ENCODE data around the gene QSOX2.

The QSOX2 gene

DNA sequence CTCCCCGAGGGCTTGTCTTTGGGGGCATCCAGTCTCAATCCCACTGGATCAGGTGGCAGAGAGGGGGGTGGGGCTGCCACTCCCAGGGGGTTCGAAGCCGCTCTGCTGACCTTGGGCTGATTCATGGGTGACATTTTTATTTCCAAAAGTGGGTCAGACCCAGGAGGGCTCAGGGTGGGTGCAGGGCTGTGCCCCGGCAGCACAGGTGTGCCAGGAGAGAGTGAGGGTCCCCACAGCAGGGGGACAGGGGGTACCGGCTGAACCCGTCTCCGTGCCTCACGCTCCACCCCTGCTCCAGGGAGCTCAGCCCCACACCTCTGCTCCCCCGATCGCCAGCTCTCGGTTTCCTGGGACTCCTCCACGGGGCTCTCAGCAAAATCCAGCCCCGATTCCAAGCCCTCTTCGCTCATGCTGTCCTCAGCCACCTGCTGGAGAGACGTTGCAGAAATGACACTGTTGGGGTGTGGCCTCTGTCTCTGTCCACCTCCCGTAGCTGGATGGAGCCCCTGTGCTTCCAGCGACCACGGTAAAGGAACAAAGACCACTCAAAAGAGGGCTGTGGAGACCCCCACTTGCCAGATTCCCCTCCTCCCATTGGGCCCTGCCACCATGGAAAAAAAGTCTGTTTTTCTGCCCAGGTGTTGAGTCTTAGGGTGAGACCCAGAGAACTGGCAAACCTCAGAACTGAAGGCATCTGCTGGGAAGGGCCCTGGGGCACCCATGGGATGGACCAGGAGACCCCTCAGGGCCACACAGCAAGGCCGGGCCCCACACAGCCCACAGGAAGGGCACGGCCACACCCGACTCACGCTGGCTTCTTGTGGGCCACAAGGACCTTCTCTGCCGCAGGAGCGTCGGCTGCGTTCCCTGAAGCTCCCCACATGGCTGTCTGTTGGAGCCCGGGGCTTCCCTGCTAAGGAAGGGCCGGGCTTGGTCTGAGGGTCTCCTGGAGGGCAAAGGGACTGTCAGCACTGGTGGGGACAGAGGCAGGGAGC is 10.6 kb upstream of the QSOX2 start:
- Histone ChIP-seq H3K4me1 (ENCODE audit: insufficient read depth, low read length, severe bottlenecking) (no peaks in the 10 kb centered on the region), H2AFZ (ENCODE audit: low read length) (no peak overlapping the region), H3K79me2 (ENCODE audit: insufficient read depth, low read length) (no peaks in the 10 kb centered on the region), H3K27ac (ENCODE audit: low read depth, low read length, poor library complexity, severe bottlenecking) (no peak overlapping the region), H3K9me2 (ENCODE audit: low read depth, low read length) (no peaks in the 10 kb centered on the region), H3K4me2 (ENCODE audit: low read length) (no peak overlapping the region), H3K9me3 (ENCODE audit: low read length) (no peaks in the 10 kb centered on the region), H3F3A (ENCODE audit: insufficient read depth, low read length) (no peaks in the 10 kb centered on the region), H4K20me1 (ENCODE audit: insufficient read depth, low read length) (no peaks in the 10 kb centered on the region), H3K9ac (ENCODE audit: low read length) (no peak overlapping the region), H3K4me3 (ENCODE audit: low read depth, low read length, poor library complexity, severe bottlenecking) (no peak overlapping the region), H3K36me3 (ENCODE audit: insufficient read depth, low read length) (no peaks in the 10 kb centered on the region), H3K27me3 (ENCODE audit: insufficient read depth, low read length) (peaks cover 8% of the 10 kb centered on the region)
- no peak for TF ChIP-seq EZH2 (IDR thresholded peaks at IDR 0.05; ENCODE audit: borderline replicate concordance, low read length)
- TF ChIP-seq, protein P1, sequence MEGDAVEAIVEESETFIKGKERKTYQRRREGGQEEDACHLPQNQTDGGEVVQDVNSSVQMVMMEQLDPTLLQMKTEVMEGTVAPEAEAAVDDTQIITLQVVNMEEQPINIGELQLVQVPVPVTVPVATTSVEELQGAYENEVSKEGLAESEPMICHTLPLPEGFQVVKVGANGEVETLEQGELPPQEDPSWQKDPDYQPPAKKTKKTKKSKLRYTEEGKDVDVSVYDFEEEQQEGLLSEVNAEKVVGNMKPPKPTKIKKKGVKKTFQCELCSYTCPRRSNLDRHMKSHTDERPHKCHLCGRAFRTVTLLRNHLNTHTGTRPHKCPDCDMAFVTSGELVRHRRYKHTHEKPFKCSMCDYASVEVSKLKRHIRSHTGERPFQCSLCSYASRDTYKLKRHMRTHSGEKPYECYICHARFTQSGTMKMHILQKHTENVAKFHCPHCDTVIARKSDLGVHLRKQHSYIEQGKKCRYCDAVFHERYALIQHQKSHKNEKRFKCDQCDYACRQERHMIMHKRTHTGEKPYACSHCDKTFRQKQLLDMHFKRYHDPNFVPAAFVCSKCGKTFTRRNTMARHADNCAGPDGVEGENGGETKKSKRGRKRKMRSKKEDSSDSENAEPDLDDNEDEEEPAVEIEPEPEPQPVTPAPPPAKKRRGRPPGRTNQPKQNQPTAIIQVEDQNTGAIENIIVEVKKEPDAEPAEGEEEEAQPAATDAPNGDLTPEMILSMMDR (IDR thresholded peaks at IDR 0.05; ENCODE audit: low read length), result peak; percentile 10; the same call in 1 of the 2 replicates

DNA sequence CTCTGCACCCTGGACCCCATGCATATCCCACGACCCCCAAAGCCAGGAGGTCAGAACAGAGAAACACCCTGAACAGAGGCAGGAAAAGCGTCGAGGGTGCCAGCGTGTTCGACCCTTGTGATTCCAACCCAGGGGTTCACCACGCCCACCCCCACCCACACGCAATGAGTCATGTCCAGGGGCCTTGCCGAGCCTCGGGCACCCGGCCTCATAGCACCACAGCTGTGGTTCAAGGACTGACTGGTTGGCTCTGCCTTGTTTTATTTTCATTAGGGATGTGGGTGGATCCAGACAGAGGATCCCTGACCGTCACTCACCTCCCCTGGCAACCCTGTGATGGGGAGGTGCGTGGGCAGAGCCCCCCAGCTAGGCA is 9.5 kb upstream of the QSOX2 start:
- Histone ChIP-seq H3K4me1 (ENCODE audit: insufficient read depth, low read length, severe bottlenecking) (no peaks in the 10 kb centered on the region), H3K9me3 (ENCODE audit: low read length) (no peaks in the 10 kb centered on the region), H3F3A (ENCODE audit: insufficient read depth, low read length) (no peaks in the 10 kb centered on the region), H3K36me3 (ENCODE audit: insufficient read depth, low read length) (no peaks in the 10 kb centered on the region), H3K27ac (ENCODE audit: low read depth, low read length, poor library complexity, severe bottlenecking) (no peak overlapping the region), H3K79me2 (ENCODE audit: insufficient read depth, low read length) (no peaks in the 10 kb centered on the region), H4K20me1 (ENCODE audit: insufficient read depth, low read length) (no peaks in the 10 kb centered on the region), H2AFZ (ENCODE audit: low read length) (no peak overlapping the region), H3K9ac (ENCODE audit: low read length) (no peak overlapping the region), H3K9me2 (ENCODE audit: low read depth, low read length) (no peaks in the 10 kb centered on the region), H3K27me3 (ENCODE audit: insufficient read depth, low read length) (peaks cover 15% of the 10 kb centered on the region), H3K4me2 (ENCODE audit: low read length) (no peak overlapping the region), H3K4me3 (ENCODE audit: low read depth, low read length, poor library complexity, severe bottlenecking) (no peak overlapping the region)
- no peak for TF ChIP-seq EZH2 (IDR thresholded peaks at IDR 0.05; ENCODE audit: borderline replicate concordance, low read length)
- TF ChIP-seq, protein P1 (IDR thresholded peaks at IDR 0.05; ENCODE audit: low read length), result no peak

DNA sequence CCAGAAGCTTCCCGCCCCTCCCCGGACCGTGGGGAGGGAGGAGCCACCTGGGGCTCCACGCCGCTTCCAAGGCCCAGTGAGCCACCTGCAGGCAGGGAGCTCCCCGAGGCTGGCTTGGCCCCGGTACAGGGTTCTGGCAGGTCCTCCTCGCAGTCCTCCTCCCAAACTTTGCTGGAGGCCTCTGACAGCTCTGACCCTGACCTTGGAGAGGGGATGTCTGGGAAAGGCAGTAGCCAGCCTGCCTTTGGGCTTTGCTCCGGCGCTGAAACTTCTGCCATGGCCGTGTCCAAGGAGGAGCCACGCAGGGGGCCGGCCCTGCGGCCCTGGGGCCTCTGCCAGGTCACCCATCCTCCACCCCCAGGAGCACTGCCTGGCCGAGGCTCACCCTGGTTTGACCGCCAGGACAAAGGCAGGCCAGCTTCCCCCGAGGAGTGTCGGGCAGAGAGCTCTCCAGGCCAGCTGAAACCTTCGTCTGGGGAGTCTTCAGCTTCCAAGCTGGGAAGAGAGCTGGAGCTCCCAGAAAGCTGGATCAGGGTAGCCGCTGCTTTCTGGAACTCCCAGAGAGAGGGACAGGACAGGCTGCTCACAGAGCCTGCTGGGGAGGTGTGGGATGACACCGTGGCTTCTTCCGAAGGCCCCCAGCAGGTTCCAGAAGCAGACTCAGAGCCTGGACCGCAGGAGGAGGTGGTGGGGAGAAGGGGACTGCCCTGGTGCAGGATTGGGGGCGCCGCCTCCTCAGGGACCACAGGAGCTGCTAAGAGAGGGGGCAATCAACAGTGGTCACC is 9.0 kb upstream of the QSOX2 start:
- Histone ChIP-seq H3K4me3 (ENCODE audit: low read depth, low read length, poor library complexity, severe bottlenecking) (no peak overlapping the region), H3K79me2 (ENCODE audit: insufficient read depth, low read length) (no peaks in the 10 kb centered on the region), H3K27ac (ENCODE audit: low read depth, low read length, poor library complexity, severe bottlenecking) (no peak overlapping the region), H3K4me1 (ENCODE audit: insufficient read depth, low read length, severe bottlenecking) (no peaks in the 10 kb centered on the region), H4K20me1 (ENCODE audit: insufficient read depth, low read length) (no peaks in the 10 kb centered on the region), H3K27me3 (ENCODE audit: insufficient read depth, low read length) (peaks cover 15% of the 10 kb centered on the region), H3K36me3 (ENCODE audit: insufficient read depth, low read length) (no peaks in the 10 kb centered on the region), H3K4me2 (ENCODE audit: low read length) (no peak overlapping the region), H3F3A (ENCODE audit: insufficient read depth, low read length) (no peaks in the 10 kb centered on the region), H3K9me3 (ENCODE audit: low read length) (no peaks in the 10 kb centered on the region), H2AFZ (ENCODE audit: low read length) (no peak overlapping the region), H3K9ac (ENCODE audit: low read length) (no peak overlapping the region), H3K9me2 (ENCODE audit: low read depth, low read length) (no peaks in the 10 kb centered on the region)
- TF ChIP-seq, protein P1 (IDR thresholded peaks at IDR 0.05; ENCODE audit: low read length), result peak; percentile 6; the same call in 1 of the 2 replicates
- TF ChIP-seq EZH2 (IDR thresholded peaks at IDR 0.05; ENCODE audit: borderline replicate concordance, low read length), result no peak
